Glomerular visceral epithelial cell (primary cell): ENCODE results near the gene CWC25.
A peak's percentile ranks its signal among the peaks of the same experiment; 100 is the strongest.
"Not testable (repeated sequence)": the region's sequence is repeated elsewhere in the genome, so short reads cannot be mapped to it uniquely, and the experiment has no call there.

Experiments
- DNase-seq: peaks from one replicate; pipeline ENCODE4 v3.0.0-alpha.2; 2016; ENCODE audit errors: extremely low spot score

CWC25 gene

GRCh38 chr17:38789185-38789584, 35.9 kb downstream of the CWC25 start:
- no peak for DNase-seq

GRCh38 chr17:38787999-38788398, 37.1 kb downstream of the CWC25 start:
- DNase-seq, result not testable (repeated sequence)

GRCh38 chr17:38786372-38786771, 38.7 kb downstream of the CWC25 start:
- DNase-seq, result no peak

- no peak for DNase-seq
Observed at GRCh38 chr17:38783227-38783626, 41.9 kb downstream of the CWC25 start.

- no peak for DNase-seq
Observed at GRCh38 chr17:38779965-38780752, 45.0 kb downstream of the CWC25 start.

- no peak for DNase-seq
Observed at GRCh38 chr17:38777641-38778250, 47.4 kb downstream of the CWC25 start.

GRCh38 chr17:38773258-38773657, 51.9 kb downstream of the CWC25 start:
- no peak for DNase-seq

GRCh38 chr17:38768417-38768816, 56.7 kb downstream of the CWC25 start:
- DNase-seq, result no peak

- DNase-seq, result no peak
Observed at GRCh38 chr17:38766341-38766740, 58.8 kb downstream of the CWC25 start.

GRCh38 chr17:38762231-38762630, 62.9 kb downstream of the CWC25 start:
- no peak for DNase-seq

- DNase-seq, result peak; percentile 38
Observed at GRCh38 chr17:38761612-38762011, 63.5 kb downstream of the CWC25 start.

GRCh38 chr17:38753071-38753506, 72.0 kb downstream of the CWC25 start:
- DNase-seq, result no peak

- DNase-seq, result peak; percentile 99
Observed at GRCh38 chr17:38752308-38753070, 72.6 kb downstream of the CWC25 start, which contains the start of gene PSMB3. TSS of gene PSMB3 (plus strand) at chr17:38752741. CDS start at chr17:38752827, 86 bp downstream.

- peak; percentile 89 for DNase-seq
Observed at GRCh38 chr17:38751808-38752307, 73.3 kb downstream of the CWC25 start.

GRCh38 chr17:38751144-38751807, 73.8 kb downstream of the CWC25 start:
- peak; percentile 58 for DNase-seq
